ENCODE data around the gene SMG1.
"Not testable (repeated sequence)": the region's sequence is repeated elsewhere in the genome, so short reads cannot be mapped to it uniquely, and the experiment has no call there.

SMG1 gene

DNA sequence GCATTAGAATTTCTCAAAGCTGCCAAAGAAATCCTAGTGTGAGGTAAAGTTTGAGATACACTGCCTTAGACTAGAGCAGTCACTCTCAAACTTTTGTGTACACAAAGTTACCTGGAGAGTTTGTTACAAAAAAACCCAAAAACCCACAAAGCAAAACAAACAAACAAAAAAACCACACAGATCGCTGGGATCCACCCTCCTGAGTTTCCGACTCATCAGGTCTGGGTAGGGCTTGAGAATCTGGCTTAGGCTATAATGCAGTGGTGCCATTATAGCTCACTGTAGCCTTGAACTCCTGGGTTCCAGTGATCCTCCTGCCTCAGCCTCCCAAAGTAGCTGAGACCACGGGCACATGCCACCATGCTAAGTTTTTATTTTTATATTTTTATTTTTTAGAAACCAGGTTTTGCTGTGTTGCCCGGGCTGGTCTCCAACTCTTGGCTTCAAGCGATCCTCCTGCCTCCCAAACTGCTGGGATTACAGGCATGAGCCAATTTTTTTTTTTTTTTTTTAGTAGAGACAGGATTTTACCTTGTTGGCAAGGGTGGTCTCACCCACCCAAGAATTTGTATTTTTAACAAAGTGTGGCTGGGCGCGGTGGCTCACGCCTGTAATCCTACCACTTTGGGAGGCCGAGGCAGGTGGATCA lies 22.3 kb upstream of the SMG1 start:
- H3K27me3 ChIP-seq (ENCODE audit: insufficient read depth, low read length), result no peaks in the 10 kb centered on the region
- no peaks in the 10 kb centered on the region for H3K9me3 ChIP-seq (ENCODE audit: low read length)
- H3K36me3 ChIP-seq (ENCODE audit: insufficient read depth, low read length), result no peaks in the 10 kb centered on the region
- H2AFZ ChIP-seq (ENCODE audit: low read depth, low read length), result no peak overlapping the region
- H3K4me1 ChIP-seq (ENCODE audit: insufficient read depth, low read length), result no peaks in the 10 kb centered on the region
- no peak overlapping the region for H3K4me3 ChIP-seq (ENCODE audit: low read length)

DNA sequence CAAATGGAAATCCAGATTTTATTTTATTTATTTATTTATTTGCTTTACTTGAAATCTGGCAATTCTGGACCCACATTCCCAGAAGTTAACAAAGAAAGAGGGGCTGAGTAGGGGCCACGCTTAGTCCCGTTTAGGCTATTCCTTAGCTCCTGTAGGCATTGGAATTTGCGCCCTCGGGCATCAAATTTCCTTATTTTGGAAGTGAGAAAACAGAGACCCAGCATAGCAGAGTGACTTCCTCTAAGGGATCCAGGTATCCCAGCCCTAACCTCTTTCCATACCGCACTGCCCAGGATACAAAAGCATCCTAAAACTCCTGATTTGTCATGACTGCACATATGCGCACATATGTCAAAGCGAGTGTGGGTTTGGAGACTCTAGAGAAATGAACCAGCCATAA lies 19.0 kb upstream of the SMG1 start:
- H3K4me1 ChIP-seq (ENCODE audit: insufficient read depth, low read length), result no peaks in the 10 kb centered on the region
- no peaks in the 10 kb centered on the region for H3K27me3 ChIP-seq (ENCODE audit: insufficient read depth, low read length)
- H3K36me3 ChIP-seq (ENCODE audit: insufficient read depth, low read length), result no peaks in the 10 kb centered on the region
- H3K4me3 ChIP-seq (ENCODE audit: low read length), result no peak overlapping the region
- no peaks in the 10 kb centered on the region for H3K9me3 ChIP-seq (ENCODE audit: low read length)
- no peak overlapping the region for H2AFZ ChIP-seq (ENCODE audit: low read depth, low read length)

DNA sequence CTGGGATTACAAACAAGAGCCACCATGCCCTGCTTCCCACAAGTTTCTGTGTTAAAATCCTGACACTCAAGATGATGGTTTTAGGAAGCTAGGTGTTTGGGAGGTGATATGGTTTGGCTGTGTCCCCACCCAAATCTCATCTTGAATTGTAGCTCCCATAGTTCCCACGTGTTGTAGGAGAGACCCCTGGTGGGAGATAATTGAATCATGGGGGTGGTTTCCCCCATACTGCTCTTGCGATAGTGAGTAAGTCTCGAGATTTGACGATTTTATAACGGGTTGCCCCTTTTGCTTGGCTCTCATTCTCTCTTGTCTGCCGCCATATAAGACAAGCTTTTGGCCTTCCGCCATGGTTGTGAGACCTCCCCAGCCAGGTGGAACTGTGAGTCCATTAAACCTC lies 17.2 kb upstream of the SMG1 start:
- Histone ChIP-seq H3K36me3 (ENCODE audit: insufficient read depth, low read length) (no peaks in the 10 kb centered on the region), H3K27me3 (ENCODE audit: insufficient read depth, low read length) (no peaks in the 10 kb centered on the region), H3K4me1 (ENCODE audit: insufficient read depth, low read length) (no peaks in the 10 kb centered on the region), H3K9me3 (ENCODE audit: low read length) (no peaks in the 10 kb centered on the region), H2AFZ (ENCODE audit: low read depth, low read length) (no peak overlapping the region), H3K4me3 (ENCODE audit: low read length) (no peak overlapping the region)

DNA sequence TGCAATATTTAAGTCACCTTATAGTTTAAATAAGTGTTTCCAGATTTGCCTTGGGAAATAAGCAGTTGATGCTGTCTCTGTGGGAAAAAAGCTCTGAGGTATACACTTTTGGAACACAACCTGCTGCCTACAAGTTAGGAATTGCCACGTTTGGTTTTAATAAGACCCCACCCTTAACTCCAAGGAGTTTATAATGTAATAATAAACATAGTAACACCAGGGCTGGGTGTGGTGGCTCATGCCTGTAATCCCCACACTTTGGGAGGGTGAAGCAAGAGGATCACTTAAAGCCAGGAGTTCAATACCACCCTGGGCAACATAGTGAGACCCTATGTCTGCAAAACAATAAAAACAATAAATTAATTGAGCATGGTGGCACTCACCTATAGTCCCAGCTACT lies 15.9 kb upstream of the SMG1 start:
- H3K36me3 ChIP-seq (ENCODE audit: insufficient read depth, low read length), result no peaks in the 10 kb centered on the region
- H3K9me3 ChIP-seq (ENCODE audit: low read length), result no peaks in the 10 kb centered on the region
- no peaks in the 10 kb centered on the region for H3K4me1 ChIP-seq (ENCODE audit: insufficient read depth, low read length)
- H3K4me3 ChIP-seq (ENCODE audit: low read length), result no peak overlapping the region
- H3K27me3 ChIP-seq (ENCODE audit: insufficient read depth, low read length), result no peaks in the 10 kb centered on the region
- H2AFZ ChIP-seq (ENCODE audit: low read depth, low read length), result no peak overlapping the region

DNA sequence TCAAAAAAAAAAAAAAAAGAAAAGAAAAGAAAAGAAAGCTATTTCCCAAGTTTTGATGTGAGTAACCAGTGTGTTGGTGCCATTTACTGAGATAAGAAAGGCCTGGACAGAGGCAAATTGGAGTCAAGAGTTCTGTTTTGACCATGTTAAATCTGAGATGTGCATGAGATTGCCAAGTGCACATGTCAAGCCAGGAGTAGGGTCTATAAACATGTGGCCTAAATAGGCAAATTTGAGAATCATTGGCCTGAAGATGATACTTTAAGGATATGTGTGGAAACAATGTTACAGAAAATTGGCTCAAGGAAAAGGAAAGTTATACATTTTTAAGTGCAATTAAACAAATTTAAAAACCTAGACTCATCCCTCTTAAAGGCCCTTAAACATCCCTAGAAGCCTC lies 15.3 kb upstream of the SMG1 start:
- Histone ChIP-seq H3K9me3 (ENCODE audit: low read length) (no peaks in the 10 kb centered on the region), H2AFZ (ENCODE audit: low read depth, low read length) (no peak overlapping the region)

DNA sequence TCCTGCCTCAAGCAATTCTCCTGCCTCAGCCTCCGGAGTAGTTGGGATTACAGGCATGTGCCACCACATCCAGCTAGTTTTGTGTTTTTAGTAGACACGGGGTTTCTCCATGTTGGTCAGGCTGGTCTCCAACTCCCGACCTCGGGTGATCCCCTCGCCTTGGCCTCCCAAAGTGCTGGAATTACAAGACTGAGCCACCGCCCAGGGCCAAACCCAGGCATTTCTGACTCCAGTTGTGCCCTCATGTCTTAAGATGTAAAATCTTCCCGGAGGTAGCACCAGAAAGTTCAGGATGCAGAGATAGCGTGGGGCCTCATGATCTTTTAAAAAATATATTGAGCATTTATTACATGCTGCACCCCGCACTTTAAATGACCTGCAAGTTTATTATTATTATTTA lies 12.8 kb upstream of the SMG1 start:
- Histone ChIP-seq H2AFZ (ENCODE audit: low read depth, low read length) (no peak overlapping the region), H3K4me1 (ENCODE audit: insufficient read depth, low read length) (no peaks in the 10 kb centered on the region), H3K27me3 (ENCODE audit: insufficient read depth, low read length) (no peaks in the 10 kb centered on the region), H3K9me3 (ENCODE audit: low read length) (no peaks in the 10 kb centered on the region), H3K36me3 (ENCODE audit: insufficient read depth, low read length) (no peaks in the 10 kb centered on the region), H3K4me3 (ENCODE audit: low read length) (no peak overlapping the region)

More for the DNA sequence above, 15.3 kb upstream of the SMG1 start:
- no peaks in the 10 kb centered on the region for H3K36me3 ChIP-seq (ENCODE audit: insufficient read depth, low read length)
- no peaks in the 10 kb centered on the region for H3K4me1 ChIP-seq (ENCODE audit: insufficient read depth, low read length)
- no peaks in the 10 kb centered on the region for H3K27me3 ChIP-seq (ENCODE audit: insufficient read depth, low read length)
- no peak overlapping the region for H3K4me3 ChIP-seq (ENCODE audit: low read length)

DNA sequence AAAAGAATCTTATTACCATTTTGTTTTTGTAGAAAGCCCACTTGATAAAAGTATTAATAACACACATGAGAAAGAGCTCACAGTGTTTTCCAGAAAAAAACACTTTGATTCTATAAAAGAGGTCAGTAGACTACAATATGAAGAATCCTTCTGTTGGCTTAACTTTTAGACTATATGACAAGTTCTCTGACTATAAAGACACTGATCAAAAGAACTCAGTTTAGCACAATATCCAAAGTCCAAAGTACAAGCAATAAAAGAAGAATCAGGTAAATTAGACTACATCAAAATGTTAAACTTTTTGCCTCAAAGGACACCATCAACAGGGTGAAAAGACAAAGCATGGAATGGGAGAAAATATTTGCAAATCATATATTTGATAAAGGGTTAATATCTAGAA lies 11.2 kb upstream of the SMG1 start:
- peaks cover 5% of the 10 kb centered on the region for H3K4me1 ChIP-seq (ENCODE audit: insufficient read depth, low read length)
- no peaks in the 10 kb centered on the region for H3K27me3 ChIP-seq (ENCODE audit: insufficient read depth, low read length)
- H3K9me3 ChIP-seq (ENCODE audit: low read length), result no peaks in the 10 kb centered on the region

DNA sequence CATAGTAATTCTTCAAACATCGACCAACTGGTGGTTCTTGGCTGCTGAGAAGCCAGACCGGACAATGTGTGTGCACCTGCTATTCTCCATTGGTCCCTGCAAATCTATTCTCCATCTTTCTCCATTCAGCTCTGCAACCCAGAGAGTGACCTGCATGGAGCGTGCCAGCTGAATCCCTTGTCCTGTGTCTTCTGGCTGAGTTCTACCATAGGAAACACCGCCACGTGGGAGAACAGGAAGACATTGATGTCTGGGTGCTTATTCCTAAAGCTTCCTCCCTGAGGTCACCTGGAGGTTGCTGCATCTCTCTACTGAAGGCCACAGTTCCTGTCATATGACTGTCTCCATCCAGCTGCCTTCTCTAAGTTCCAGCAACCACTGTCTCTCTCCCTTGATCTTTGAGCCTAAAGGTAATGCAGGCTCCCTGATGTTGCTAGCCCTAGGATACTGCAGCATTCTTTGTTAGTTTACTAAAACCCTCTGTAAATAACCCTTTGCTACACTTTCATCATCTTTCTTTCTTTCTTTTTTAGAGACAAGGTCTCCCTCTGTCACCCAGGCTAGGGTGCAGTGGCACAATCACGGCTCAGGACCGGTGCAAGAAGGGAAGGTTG lies 10.6 kb upstream of the SMG1 start:
- H3K9me3 ChIP-seq (ENCODE audit: low read length), result no peaks in the 10 kb centered on the region
- H3K4me1 ChIP-seq (ENCODE audit: insufficient read depth, low read length), result peaks cover 11% of the 10 kb centered on the region
- no peak overlapping the region for H3K4me3 ChIP-seq (ENCODE audit: low read length)
- H3K27me3 ChIP-seq (ENCODE audit: insufficient read depth, low read length), result no peaks in the 10 kb centered on the region
- no peaks in the 10 kb centered on the region for H3K36me3 ChIP-seq (ENCODE audit: insufficient read depth, low read length)
- no peak overlapping the region for H2AFZ ChIP-seq (ENCODE audit: low read depth, low read length)

More for the DNA sequence above, 11.2 kb upstream of the SMG1 start:
- H2AFZ ChIP-seq (ENCODE audit: low read depth, low read length), result no peak overlapping the region
- no peak overlapping the region for H3K4me3 ChIP-seq (ENCODE audit: low read length)
- H3K36me3 ChIP-seq (ENCODE audit: insufficient read depth, low read length), result no peaks in the 10 kb centered on the region

DNA sequence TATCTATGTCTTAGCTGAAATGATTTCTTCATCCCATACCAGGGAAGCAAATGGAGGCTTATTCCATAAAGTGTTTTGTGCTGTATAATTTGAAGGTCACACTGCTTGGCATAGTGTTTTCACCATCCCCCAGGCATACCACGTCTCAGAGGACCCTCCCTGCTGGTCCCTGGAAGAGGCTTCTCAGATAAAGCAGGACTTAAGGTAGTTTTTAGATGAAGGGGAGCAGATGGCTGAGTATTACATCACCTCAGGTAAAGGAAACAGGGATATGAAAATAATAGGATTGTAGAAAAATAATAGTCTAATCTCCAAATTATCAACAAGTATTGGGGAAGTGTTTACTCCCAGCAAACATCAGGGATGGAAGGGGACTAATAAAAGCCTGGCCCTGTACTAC lies 7.3 kb upstream of the SMG1 start:
- Histone ChIP-seq H3K4me3 (ENCODE audit: low read length) (no peak overlapping the region), H2AFZ (ENCODE audit: low read depth, low read length) (no peak overlapping the region), H3K27me3 (ENCODE audit: insufficient read depth, low read length) (no peaks in the 10 kb centered on the region), H3K9me3 (ENCODE audit: low read length) (no peaks in the 10 kb centered on the region), H3K4me1 (ENCODE audit: insufficient read depth, low read length) (peaks cover 13% of the 10 kb centered on the region), H3K36me3 (ENCODE audit: insufficient read depth, low read length) (no peaks in the 10 kb centered on the region)

DNA sequence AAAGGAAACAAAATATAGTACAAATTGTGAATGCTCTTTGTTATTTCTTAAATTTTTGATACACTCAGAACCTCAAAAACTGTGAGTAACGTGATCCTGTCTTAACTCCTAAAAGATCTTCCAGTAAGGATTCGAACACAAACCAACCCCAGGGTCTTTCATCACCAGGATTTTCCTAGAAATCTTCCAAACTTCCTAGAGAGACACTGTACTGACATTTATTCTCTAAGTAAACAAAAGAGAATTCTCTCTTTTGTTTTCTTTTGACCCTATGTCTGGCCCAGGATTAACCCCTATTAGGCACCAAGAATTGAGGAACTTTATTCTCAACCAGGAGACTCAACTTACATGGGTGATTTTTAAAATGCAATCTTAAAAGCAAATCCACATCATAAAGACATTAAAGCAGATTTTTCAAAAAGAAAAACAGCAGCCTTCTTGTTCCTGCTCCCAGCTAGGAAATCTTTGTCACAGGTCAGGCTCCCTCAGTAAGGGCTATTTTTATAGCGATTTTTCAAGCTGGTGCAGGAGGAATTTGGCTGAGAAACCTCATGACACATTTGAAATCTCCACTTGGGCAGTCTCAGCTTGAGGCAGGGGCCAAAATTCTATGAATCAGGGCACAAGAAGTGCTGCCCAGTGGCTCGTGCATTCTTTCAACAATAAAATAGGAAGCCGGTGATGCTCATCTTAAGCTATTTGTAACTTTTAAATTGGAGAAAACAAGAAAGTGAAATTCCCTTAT lies 6.2 kb upstream of the SMG1 start:
- no peaks in the 10 kb centered on the region for H3K27me3 ChIP-seq (ENCODE audit: insufficient read depth, low read length)
- no peaks in the 10 kb centered on the region for H3K9me3 ChIP-seq (ENCODE audit: low read length)
- H2AFZ ChIP-seq (ENCODE audit: low read depth, low read length), result no peak overlapping the region
- H3K4me1 ChIP-seq (ENCODE audit: insufficient read depth, low read length), result peaks cover 13% of the 10 kb centered on the region
- H3K4me3 ChIP-seq (ENCODE audit: low read length), result no peak overlapping the region
- no peaks in the 10 kb centered on the region for H3K36me3 ChIP-seq (ENCODE audit: insufficient read depth, low read length)

DNA sequence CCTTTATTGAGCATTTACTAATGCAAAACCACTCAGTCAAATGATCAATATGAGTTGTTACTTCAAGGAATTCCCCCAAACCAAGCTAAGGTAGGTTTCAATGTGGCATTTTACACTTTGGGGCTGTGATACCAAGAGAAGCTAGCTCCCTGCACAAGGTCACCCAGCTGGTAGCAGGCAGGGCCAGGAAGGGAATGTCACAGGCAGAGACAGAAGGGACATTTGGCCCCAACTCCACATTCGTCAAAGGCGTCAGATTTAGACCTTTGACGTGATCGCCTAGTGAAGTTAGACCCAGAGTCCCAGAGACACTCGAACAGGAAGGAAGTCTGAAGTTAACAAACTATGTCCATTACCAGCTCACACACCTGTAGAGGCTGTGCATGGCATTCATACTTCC lies 5.5 kb upstream of the SMG1 start:
- H3K36me3 ChIP-seq (ENCODE audit: insufficient read depth, low read length), result no peaks in the 10 kb centered on the region
- no peak overlapping the region for H3K4me3 ChIP-seq (ENCODE audit: low read length)
- H3K9me3 ChIP-seq (ENCODE audit: low read length), result no peaks in the 10 kb centered on the region
- no peaks in the 10 kb centered on the region for H3K27me3 ChIP-seq (ENCODE audit: insufficient read depth, low read length)
- H3K4me1 ChIP-seq (ENCODE audit: insufficient read depth, low read length), result peaks cover 14% of the 10 kb centered on the region
- H2AFZ ChIP-seq (ENCODE audit: low read depth, low read length), result no peak overlapping the region

DNA sequence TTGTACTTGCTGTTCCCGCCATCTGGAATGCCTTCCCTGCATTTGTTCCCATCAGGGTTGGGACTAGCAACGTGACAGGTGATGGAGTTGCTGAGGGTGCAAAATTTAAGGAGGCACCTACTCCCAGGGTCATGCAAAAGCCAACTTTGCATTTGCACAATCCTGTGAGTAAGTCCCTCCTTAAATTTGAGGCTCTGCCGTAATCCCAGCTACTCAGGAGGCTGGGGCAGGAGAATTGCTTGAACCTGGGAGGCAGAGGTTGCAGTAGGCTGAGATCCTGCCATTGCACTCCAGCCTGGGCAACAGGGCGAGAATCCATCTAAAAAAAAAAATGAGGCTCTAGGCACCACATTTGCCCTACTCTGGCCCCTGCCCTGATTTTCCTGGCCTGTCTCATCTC lies 3.9 kb upstream of the SMG1 start:
- peaks cover 15% of the 10 kb centered on the region for H3K4me1 ChIP-seq (ENCODE audit: insufficient read depth, low read length)
- not testable (repeated sequence) for H3K27me3 ChIP-seq (ENCODE audit: insufficient read depth, low read length); H3K9me3 ChIP-seq (ENCODE audit: low read length); H3K36me3 ChIP-seq (ENCODE audit: insufficient read depth, low read length); H3K4me3 ChIP-seq (ENCODE audit: low read length); H2AFZ ChIP-seq (ENCODE audit: low read depth, low read length)

DNA sequence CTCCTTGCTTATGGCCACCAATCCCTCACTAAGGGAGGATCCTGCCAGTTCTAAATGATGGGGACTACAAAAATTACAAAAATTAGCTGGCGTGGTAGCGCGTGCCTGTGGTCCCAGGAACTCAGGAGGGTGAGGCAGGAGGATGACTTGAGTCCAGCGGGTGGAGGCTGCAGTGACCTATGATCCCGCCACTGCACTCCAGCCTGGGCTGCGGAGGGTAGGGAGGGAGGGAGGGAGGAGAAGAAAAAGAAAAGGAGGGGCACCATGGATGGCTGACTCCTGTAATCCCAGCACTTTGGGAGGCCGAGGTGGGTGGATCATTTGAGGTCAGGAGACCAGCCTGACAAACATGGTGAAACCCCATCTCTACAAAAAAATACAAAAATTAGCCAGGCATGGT lies 1.9 kb upstream of the SMG1 start:
- not testable (repeated sequence) for H3K27me3 ChIP-seq (ENCODE audit: insufficient read depth, low read length); H2AFZ ChIP-seq (ENCODE audit: low read depth, low read length); H3K9me3 ChIP-seq (ENCODE audit: low read length); H3K36me3 ChIP-seq (ENCODE audit: insufficient read depth, low read length); H3K4me3 ChIP-seq (ENCODE audit: low read length)
- peaks cover 21% of the 10 kb centered on the region for H3K4me1 ChIP-seq (ENCODE audit: insufficient read depth, low read length)
